ENCODE data around the gene CYTH1.
"Not testable (repeated sequence)": the region's sequence is repeated elsewhere in the genome, so short reads cannot be mapped to it uniquely, and the experiment has no call there.

Gene CYTH1

GRCh38 chr17:78680436-78680835 is 101.6 kb downstream of the CYTH1 start:
- DNase-seq = no peak

GRCh38 chr17:78679495-78680395 is 102.3 kb downstream of the CYTH1 start:
- no peak for DNase-seq

- no peak for DNase-seq
These were observed 103.4 kb downstream of the CYTH1 start for GRCh38 chr17:78678711-78679110.

GRCh38 chr17:78678222-78678557 is 103.9 kb downstream of the CYTH1 start:
- no peak for DNase-seq

- DNase-seq = no peak
These were observed 104.5 kb downstream of the CYTH1 start for GRCh38 chr17:78677303-78678221.

GRCh38 chr17:78676412-78677302 is 105.4 kb downstream of the CYTH1 start:
- DNase-seq = no peak

- no peak for DNase-seq
These were observed 106.2 kb downstream of the CYTH1 start for GRCh38 chr17:78675836-78676235.

GRCh38 chr17:78675316-78675616 is 106.8 kb downstream of the CYTH1 start:
- DNase-seq = no peak

- no peak for DNase-seq
These were observed 107.3 kb downstream of the CYTH1 start for GRCh38 chr17:78674595-78675315.

GRCh38 chr17:78674156-78674555 is 107.9 kb downstream of the CYTH1 start:
- no peak for DNase-seq

GRCh38 chr17:78673395-78673794 is 108.7 kb downstream of the CYTH1 start:
- no peak for DNase-seq

GRCh38 chr17:78672871-78673371 is 109.2 kb downstream of the CYTH1 start:
- DNase-seq = no peak

- DNase-seq = no peak
These were observed 110.1 kb downstream of the CYTH1 start for GRCh38 chr17:78672005-78672404.

- DNase-seq = not testable (repeated sequence)
These were observed 110.4 kb downstream of the CYTH1 start for GRCh38 chr17:78671726-78672001.

GRCh38 chr17:78670850-78671725 is 111.0 kb downstream of the CYTH1 start:
- DNase-seq = no peak

GRCh38 chr17:78669975-78670518 is 112.0 kb downstream of the CYTH1 start:
- no peak for DNase-seq

GRCh38 chr17:78669256-78669974 is 112.7 kb downstream of the CYTH1 start:
- no peak for DNase-seq

GRCh38 chr17:78668847-78669246 is 113.2 kb downstream of the CYTH1 start:
- DNase-seq = no peak

- no peak for DNase-seq
These were observed 114.1 kb downstream of the CYTH1 start for GRCh38 chr17:78667741-78668640.

All from left hindlimb (tissue), 1 donor.